GM18870 (cell line): Measurements from ENCODE around the gene GAS6.
"Not testable (repeated sequence)": the region's sequence is repeated elsewhere in the genome, so short reads cannot be mapped to it uniquely, and the experiment has no call there.

Experiments used
- ATAC-seq: cut with Tn5 transposase; IDR thresholded peaks from one replicate; pipeline ENCODE4 v1.9.1; 2021; ENCODE audit warnings: moderate library complexity; ENCODE audit not compliant: unreplicated experiment

GAS6 gene

DNA sequence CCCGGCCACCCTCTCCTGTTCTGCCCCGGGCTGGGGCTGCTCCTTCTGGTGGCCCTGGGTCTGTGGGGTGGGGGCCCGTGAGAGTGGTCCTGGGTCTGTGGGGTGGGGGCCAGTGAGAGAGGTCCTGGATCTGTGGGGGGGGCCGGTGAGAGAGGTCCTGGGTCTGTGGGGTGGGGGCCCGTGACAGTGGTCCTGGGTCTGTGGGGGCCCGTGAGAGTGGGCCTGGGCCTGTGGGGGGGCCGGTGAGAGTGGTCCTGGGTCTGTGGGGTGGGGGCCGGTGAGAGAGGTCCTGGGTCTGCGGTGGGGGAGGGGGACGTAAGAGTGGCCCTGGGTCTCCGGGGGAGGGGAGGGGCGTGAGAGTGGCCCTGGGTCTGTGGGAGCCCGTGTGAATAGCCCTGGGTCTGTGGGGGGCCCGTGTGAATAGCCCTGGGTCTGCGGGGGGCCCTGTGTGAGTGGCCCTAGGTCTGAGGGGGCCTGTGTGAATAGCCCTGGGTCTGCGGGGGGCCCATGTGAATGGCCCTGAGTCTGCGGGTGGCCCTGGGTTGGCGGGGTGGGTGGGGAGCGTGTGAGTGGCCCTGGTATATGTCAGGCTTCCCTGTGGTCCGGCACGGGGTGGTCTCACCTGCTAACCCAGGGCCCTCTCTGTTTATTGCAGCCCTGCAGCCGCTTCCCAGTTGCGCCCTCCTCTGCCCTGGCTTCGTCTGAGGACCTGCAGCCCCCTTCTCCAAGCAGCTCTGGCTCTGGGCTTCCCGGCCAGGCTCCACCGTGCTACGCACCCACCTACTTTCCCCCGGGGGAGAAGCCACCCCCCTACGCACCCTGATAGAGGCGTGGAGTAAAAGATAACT is 52.6 kb downstream of the GAS6 start:
- no peak for ATAC-seq

DNA sequence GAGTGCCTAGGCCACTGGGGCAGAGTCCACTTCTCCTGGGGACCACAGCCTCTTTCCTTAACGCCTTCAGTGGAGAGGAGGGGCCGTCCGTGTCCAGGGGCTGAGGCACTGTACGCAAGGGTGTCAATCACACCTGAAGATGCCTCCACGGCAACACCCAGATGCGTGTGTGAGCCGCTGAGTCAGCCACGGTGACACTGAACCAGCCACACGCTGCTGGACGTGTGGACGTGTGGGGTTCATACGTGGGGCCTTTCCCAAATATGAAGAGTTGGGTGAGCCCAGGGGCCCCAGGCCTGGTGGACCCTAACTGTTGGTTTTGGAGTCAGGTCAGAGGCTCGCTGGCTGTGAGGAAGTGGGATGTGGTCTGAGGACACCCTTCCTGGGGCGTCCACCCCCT is 53.2 kb downstream of the GAS6 start:
- ATAC-seq = no peak

- ATAC-seq = no peak
Observed at GRCh38 chr13:113809934-113810333, 53.9 kb downstream of the GAS6 start.

DNA sequence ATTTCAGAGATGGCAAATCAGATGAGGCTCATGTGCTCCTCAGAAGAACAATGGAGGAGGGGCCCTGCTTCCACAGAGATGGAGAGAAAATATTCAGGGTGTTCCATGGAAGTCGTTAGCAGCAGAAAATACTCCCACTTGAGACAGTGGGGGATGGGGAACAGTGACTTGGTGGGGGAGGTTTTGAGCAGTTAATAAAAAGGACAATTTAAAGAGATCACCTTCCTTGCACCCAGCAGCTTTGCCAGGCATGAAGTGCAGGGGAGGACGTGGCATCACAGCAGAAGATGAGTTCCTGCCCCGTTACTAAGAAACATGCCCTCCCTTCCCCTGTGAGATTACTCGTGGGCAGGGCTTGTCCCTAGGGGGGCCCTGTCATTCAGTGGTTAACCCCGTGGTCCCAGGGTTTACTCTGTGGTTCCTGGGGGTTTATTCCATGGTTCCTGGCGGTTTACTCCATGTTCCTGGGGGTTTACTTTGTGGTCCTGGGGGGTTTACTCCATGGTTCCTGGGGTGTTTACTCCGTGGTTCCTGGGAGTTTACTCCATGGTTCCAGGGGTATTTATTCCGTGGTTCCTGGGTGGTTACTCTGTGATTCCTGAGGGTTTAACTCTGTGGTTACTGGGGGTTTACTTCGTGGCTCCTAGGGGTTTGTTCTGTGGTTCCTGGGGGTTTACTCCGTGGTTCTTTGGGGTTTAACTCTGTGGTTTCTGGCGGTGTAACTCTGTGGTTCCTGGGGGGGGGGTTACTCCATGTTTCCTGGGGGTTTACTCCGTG is 55.6 kb downstream of the GAS6 start:
- no peak for ATAC-seq

- no peak for ATAC-seq
Observed at GRCh38 chr13:113806526-113806925, 57.4 kb downstream of the GAS6 start.

GRCh38 chr13:113806104-113806471 is 57.8 kb downstream of the GAS6 start:
- ATAC-seq = no peak

DNA sequence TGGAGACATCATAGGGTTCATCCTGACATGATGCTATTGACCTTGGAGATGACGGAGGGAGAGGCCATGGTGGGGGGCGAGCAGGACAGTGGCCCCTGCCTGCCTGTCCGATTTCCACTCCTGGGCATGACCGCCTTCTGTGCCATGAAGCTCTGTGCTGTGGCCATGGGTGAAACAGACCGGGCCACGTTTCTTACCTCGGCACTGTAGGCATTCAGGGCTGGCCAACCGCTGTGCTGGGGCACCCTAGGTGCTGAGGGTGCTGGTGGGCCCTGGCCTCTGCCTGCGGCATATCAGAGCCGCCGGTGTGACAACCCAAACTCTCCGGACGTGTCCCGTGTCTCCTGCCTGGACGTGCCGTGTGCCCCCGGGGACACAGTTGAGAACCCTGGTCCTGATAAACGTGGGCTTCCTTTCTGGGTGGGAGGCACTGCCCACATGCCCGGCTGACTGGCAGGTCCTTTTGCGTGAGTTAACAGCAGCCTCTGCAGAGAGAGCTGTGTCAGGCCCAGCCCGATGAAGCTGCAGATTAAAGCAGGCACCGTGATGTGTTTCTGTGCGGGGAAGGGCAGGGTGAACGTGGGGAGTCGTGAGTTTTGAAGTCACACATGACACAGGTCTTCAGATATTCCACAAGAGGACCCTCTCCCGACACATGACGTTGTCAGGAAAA is 58.3 kb downstream of the GAS6 start:
- no peak for ATAC-seq

DNA sequence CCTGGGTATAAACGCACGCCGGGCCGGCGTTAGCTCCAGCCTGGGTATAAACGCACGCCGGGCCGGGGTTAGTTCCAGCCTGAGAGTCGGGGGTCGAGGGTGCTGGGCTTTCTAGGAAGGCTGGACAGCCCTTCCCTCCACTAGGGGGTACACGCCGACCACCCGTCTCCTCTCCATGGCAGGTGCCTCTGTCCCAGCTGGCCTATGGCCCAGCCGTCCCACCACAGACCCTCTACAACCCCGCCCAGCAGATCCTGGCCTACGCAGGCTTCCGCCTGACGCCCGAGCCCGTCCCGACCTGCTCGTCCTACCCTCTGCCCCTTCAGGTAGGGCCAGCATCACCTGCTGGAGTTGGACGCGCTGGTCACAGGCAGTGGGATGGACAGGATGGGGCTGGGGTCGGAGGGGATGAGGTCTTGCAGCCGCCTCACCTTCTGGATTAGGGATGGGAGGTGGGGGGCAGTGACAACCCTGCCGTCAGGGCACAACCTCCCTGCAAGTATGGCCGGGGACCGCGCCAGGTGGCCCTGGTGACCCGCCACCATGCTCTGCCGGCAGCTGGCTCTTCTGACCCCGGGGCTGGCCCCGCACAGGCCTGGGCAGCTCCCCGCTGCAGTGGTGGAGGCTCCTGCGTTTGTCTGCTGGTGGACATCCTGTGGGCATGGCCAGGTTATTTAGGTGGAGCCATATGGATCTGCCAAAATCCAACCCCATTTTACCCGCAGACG is 59.0 kb downstream of the GAS6 start:
- no peak for ATAC-seq

- ATAC-seq = no peak
Observed at GRCh38 chr13:113804017-113804702, 59.7 kb downstream of the GAS6 start.

- ATAC-seq = no peak
Observed at GRCh38 chr13:113803409-113804016, 60.4 kb downstream of the GAS6 start.

GRCh38 chr13:113802761-113803160 is 61.1 kb downstream of the GAS6 start:
- no peak for ATAC-seq

- no peak for ATAC-seq
Observed at GRCh38 chr13:113802090-113802531, 61.8 kb downstream of the GAS6 start.

DNA sequence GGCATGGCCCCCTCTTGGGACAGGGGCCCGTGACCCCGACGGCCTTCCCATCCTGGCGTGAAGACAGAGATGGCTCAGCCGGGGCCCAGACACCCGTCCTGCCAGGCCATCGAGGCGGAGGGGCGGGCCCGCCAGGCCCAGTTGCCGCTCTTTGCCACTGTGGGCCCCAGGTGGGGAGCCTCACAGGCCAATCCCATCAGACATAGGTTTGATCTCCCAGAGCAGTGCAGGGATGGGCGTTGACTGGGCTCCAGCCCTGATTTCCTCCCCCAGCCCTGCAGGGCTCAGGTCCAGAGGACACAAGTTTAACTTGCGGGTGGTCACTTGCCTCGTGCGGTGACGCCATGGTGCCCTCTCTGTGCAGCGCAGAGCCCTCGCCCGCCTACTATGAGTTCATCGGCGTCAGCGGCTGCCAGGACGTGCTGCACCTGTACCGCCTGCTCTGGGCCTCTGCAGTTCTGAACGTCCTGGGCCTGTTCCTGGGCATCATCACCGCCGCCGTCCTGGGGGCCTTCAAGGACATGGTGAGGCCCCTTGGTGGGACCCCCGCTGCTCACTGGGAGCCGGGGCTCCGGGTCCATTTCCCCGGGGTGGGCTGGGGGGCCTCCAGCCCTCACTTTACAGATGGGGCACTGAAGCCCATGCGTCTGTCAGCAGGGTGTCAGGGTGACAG is 62.5 kb downstream of the GAS6 start:
- no peak for ATAC-seq

DNA sequence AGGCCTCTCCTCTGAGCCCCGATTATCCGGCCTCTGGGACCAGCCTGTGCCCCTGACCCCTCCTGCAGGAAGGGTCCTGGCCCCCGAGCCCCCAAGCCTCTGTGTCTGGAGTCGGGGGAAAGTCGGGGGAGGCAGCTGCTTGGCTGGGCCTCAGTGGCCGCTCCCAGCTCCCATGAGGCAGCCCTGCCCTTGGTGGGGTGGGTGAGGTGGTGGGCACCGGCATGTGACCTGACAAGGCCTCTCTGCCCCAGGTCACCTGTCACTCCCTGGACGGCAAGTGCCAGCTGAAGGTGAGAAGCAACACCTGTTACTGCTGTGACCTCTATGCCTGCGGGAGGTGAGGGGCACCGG is 63.3 kb downstream of the GAS6 start:
- no peak for ATAC-seq

- no peak for ATAC-seq
Observed at GRCh38 chr13:113798200-113798811, 65.6 kb downstream of the GAS6 start.

DNA sequence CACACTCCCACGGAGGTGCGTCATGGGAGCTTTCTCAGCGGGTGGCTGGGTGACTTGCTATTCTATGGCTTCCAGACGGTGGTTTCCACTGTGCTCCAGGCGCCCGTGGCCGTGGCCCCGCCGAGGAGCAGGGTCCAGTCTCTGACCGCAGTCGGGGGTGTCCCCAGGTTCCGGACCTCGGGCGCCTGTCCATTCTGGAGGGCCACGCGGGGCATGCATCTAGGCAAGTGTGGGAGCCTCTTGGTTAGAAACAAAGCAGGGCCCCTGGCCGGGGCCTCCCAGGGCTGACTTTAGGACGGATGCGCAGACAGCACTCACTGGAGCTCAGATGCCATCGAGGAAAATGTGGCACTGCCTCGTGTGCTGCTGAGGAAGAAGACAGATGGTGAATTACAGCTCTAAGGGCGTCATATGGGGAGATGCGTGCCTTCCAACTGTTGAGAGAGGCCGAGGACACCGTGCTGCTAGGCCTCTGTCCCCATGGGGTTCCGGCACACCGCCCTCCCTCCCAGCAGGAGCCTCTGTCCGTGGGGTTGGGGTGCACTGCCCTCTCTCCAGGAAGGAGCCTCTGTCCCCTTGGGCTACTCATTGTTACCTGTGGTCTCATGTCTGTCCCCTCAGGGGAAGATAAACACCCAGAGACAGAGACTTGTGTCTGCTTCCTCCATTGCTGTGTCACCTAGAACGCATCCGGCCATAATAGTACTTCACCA is 66.8 kb downstream of the GAS6 start:
- ATAC-seq = no peak

GRCh38 chr13:113796211-113796963 is 67.5 kb downstream of the GAS6 start:
- ATAC-seq = no peak

- not testable (repeated sequence) for ATAC-seq
Observed at GRCh38 chr13:113795362-113795761, 68.5 kb downstream of the GAS6 start.
